Loucy (cell line): ENCODE results near the gene DDIT4L.
"Not testable (repeated sequence)": the region's sequence is repeated elsewhere in the genome, so short reads cannot be mapped to it uniquely, and the experiment has no call there.

Experiments
- H2AFZ ChIP-seq: fragments of 200-600 bp; sonication (generic); 2 replicates; pipeline ENCODE4 v1.6.0; 2016; ENCODE audit warnings: antibody characterized with exemption, mild to moderate bottlenecking, low read length, moderate library complexity
- H3F3A ChIP-seq: fragments of 200-600 bp; 2 replicates; pipeline ENCODE4 v1.6.0; 2016; ENCODE audit warnings: antibody characterized with exemption, low read depth, mild to moderate bottlenecking
- H3K27me3 ChIP-seq: fragments of 200-600 bp; sonication (generic); 2 replicates; pipeline ENCODE4 v1.6.1; 2014; ENCODE audit warnings: low read length, mild to moderate bottlenecking; ENCODE audit not compliant: insufficient read depth, poor library complexity, severe bottlenecking
- H3K36me3 ChIP-seq: fragments of 200-600 bp; sonication (generic); 2 replicates; pipeline ENCODE4 v1.6.1; 2016; ENCODE audit warnings: low read length; ENCODE audit not compliant: insufficient read depth
- H3K4me1 ChIP-seq: fragments of 200-600 bp; sonication (generic); 2 replicates; pipeline ENCODE4 v1.5.1; 2014; ENCODE audit warnings: low read length, mild to moderate bottlenecking; ENCODE audit not compliant: insufficient read depth, poor library complexity, severe bottlenecking
- H3K4me2 ChIP-seq: fragments of 200-600 bp; sonication (generic); 2 replicates; pipeline ENCODE4 v1.6.0; 2014; ENCODE audit warnings: antibody characterized with exemption, low read length, low read depth, mild to moderate bottlenecking; ENCODE audit not compliant: poor library complexity, severe bottlenecking
- H3K4me3 ChIP-seq: fragments of 200-600 bp; sonication (generic); 2 replicates; pipeline ENCODE4 v1.5.1; 2014; ENCODE audit warnings: low read length, mild to moderate bottlenecking, mixed read lengths; ENCODE audit not compliant: poor library complexity, severe bottlenecking
- H3K79me2 ChIP-seq: fragments of 200-600 bp; sonication (generic); 2 replicates; pipeline ENCODE4 v1.6.1; 2014; ENCODE audit warnings: low read length; ENCODE audit not compliant: insufficient read depth
- H3K9ac ChIP-seq: fragments of 200-600 bp; sonication (generic); 2 replicates; pipeline ENCODE4 v1.6.0; 2014; ENCODE audit warnings: mild to moderate bottlenecking, low read depth, low read length, moderate library complexity; ENCODE audit not compliant: poor library complexity, severe bottlenecking
- H3K9me2 ChIP-seq: fragments of 200-600 bp; sonication (generic); replicated peaks from 2 replicates; pipeline ENCODE4 v1.6.1; 2016; ENCODE audit warnings: low read depth, low read length, mixed read lengths
- H3K9me3 ChIP-seq: fragments of 200-600 bp; sonication (generic); 2 replicates; pipeline ENCODE4 v1.6.1; 2014; ENCODE audit warnings: mild to moderate bottlenecking, antibody characterized with exemption, low read length, low read depth; ENCODE audit not compliant: insufficient read depth
- H4K20me1 ChIP-seq: fragments of 200-600 bp; sonication (generic); 2 replicates; pipeline ENCODE4 v1.6.0; 2014; ENCODE audit warnings: antibody characterized with exemption, low read length, mild to moderate bottlenecking; ENCODE audit not compliant: insufficient read depth, poor library complexity, severe bottlenecking
- EZH2phosphoT487 ChIP-seq: fragments of 200-600 bp; IDR thresholded peaks from 2 replicates; pipeline ENCODE4 v1.6.1; 2018; ENCODE audit warnings: antibody characterized with exemption, mild to moderate bottlenecking, moderate library complexity, borderline replicate concordance
- TF ChIP-seq, protein P1 (sequence below): fragments of 200-600 bp; sonication (generic); conservative IDR thresholded peaks from 2 replicates; pipeline ENCODE4 v1.5.1; 2014; ENCODE audit warnings: mild to moderate bottlenecking, antibody characterized with exemption, low read length

DDIT4L gene

DNA sequence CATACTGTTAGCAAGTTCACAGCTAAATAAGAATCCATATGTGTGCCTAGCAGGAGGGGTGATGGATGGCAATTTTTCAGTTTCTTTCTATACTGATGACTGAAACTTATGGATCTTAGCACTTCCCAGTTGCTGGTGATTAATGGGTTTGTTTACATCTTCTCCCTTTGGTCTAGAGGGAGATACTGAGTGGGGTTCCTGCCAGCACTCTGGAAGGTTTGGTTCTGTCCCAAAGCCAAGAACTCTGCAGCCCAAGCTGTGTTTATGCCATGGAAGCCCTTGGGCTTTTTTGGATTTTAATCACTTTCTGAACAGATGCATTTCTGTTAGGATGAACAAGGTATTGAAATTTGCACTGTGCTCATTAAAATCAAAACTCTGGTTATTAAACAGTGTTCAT, 43.5 kb downstream of the DDIT4L start:
- H3K4me2 ChIP-seq = peak overlapping the region; percentile 17
- no peak overlapping the region for H3K4me3 ChIP-seq
- no peaks in the 10 kb centered on the region for H3K9me2 ChIP-seq
- no peak overlapping the region for H2AFZ ChIP-seq
- no peaks in the 10 kb centered on the region for H3K79me2 ChIP-seq
- peaks cover 34% of the 10 kb centered on the region for H3K4me1 ChIP-seq
- no peaks in the 10 kb centered on the region for H3K27me3 ChIP-seq
- no peaks in the 10 kb centered on the region for H3K36me3 ChIP-seq
- H4K20me1 ChIP-seq = no peaks in the 10 kb centered on the region
- no peak for TF ChIP-seq EZH2phosphoT487
- TF ChIP-seq, protein P1, sequence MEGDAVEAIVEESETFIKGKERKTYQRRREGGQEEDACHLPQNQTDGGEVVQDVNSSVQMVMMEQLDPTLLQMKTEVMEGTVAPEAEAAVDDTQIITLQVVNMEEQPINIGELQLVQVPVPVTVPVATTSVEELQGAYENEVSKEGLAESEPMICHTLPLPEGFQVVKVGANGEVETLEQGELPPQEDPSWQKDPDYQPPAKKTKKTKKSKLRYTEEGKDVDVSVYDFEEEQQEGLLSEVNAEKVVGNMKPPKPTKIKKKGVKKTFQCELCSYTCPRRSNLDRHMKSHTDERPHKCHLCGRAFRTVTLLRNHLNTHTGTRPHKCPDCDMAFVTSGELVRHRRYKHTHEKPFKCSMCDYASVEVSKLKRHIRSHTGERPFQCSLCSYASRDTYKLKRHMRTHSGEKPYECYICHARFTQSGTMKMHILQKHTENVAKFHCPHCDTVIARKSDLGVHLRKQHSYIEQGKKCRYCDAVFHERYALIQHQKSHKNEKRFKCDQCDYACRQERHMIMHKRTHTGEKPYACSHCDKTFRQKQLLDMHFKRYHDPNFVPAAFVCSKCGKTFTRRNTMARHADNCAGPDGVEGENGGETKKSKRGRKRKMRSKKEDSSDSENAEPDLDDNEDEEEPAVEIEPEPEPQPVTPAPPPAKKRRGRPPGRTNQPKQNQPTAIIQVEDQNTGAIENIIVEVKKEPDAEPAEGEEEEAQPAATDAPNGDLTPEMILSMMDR = no peak
- H3K9me3 ChIP-seq = no peaks in the 10 kb centered on the region
- no peaks in the 10 kb centered on the region; the same call in 1 of the 2 replicates for H3F3A ChIP-seq
- peak overlapping the region; percentile 1 for H3K9ac ChIP-seq

DNA sequence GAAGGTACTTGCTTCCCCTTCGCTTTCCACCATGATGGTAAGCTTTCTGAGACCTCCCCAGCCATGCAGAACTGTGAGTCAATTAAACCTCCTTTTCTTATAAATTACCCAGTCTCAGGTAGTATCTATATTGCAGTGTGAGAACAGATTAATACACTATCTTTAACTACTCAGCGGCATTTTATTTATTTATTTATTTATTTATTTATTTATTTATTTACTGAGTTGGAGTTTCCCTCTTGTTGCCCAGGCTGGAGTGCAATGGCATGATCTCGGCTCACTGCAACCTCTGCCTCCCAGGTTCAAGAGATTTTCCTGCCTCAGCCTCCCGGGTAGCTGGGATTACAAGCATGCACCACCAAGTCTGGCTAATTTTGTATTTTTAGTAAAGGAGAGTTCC, 52.9 kb downstream of the DDIT4L start:
- not testable (repeated sequence) for H3K27me3 ChIP-seq, H3K4me3 ChIP-seq, H4K20me1 ChIP-seq, H3K4me1 ChIP-seq, H3K79me2 ChIP-seq, H3F3A ChIP-seq, H3K9ac ChIP-seq, H3K4me2 ChIP-seq, H3K36me3 ChIP-seq, H3K9me2 ChIP-seq, H2AFZ ChIP-seq
- H3K9me3 ChIP-seq = peaks cover 16% of the 10 kb centered on the region; the same call in 1 of the 2 replicates
